Measurements from ENCODE around the gene NRXN3.

NRXN3 gene

GRCh38 chr14:79246173-79246572 is 1076.0 kb downstream of the NRXN3 start:
- no peaks in the 10 kb centered on the region for H3K36me3 Mint-ChIP-seq (ENCODE audit: low read depth)
- no peaks in the 10 kb centered on the region for H3K27me3 Mint-ChIP-seq (ENCODE audit: low read depth)
- H3K4me1 Mint-ChIP-seq (ENCODE audit: low read depth) = no peaks in the 10 kb centered on the region
- H3K4me3 Mint-ChIP-seq = no peak overlapping the region
- no peak overlapping the region for H3K27ac Mint-ChIP-seq
- peaks cover under 1% of the 10 kb centered on the region for H3K9me3 Mint-ChIP-seq

DNA sequence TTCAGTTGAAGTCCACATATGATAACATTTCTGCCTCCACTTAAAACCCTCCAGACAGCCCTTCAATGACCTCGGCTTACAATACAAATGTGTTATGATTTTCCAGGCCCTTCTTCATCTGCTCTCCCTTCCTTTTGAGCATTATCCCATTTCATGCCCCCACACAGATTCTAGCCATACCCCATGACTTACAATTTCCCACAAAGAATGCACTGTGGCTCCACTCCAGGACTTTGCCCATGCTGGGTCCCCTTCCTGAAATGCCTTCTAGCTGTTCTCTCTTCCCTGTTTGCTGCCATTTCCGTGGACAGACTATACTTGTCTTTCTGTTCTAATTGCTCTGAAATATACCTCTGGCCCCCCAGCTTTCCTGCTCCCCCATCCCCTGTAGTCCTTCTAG is 1078.0 kb downstream of the NRXN3 start:
- Mint-ChIP-seq H3K4me3 (no peak overlapping the region), H3K27ac (no peak overlapping the region), H3K4me1 (ENCODE audit: low read depth) (no peaks in the 10 kb centered on the region), H3K9me3 (no peaks in the 10 kb centered on the region), H3K27me3 (ENCODE audit: low read depth) (no peaks in the 10 kb centered on the region), H3K36me3 (ENCODE audit: low read depth) (no peaks in the 10 kb centered on the region)

DNA sequence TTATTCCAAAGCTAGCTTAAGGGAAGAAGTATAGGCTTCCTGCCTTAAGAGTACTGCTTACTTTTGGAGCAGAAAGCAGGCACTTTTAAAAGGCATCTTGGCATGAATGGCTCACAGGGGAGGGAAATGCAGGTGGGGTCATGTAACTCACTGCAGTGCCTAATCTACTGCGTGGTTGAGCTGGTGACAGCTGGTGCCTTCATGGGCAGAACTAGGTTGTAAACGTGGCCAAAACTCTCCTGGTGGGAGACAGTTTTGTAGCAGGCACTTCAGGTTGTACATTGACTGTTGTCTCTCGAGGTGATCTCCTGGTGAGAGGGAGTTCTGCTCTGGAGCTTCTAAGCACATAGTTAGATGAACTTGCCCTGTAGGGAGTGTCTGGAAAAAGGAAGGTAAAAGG is 1078.6 kb downstream of the NRXN3 start:
- no peak overlapping the region for H3K27ac Mint-ChIP-seq
- H3K27me3 Mint-ChIP-seq (ENCODE audit: low read depth) = no peaks in the 10 kb centered on the region
- H3K36me3 Mint-ChIP-seq (ENCODE audit: low read depth) = no peaks in the 10 kb centered on the region
- H3K9me3 Mint-ChIP-seq = no peaks in the 10 kb centered on the region
- H3K4me3 Mint-ChIP-seq = no peak overlapping the region
- no peaks in the 10 kb centered on the region for H3K4me1 Mint-ChIP-seq (ENCODE audit: low read depth)

DNA sequence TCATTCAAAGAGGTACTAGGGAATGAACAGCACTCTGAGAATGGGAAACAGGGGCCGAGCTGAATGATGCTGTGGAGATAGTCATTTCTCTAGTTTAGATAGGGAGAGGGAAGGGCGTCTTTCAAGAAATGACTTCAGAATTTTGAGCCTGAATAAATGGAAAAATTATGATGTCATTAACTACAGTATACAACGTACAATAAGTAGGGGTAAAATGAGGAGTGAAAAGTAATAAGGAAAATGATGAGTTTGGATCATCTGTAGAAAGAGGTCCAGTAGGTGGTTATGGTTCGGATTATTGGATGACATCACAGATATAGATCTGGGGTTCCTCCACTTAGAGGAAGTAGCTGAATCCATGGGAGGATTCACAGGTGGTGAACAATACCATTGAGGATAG is 1081.1 kb downstream of the NRXN3 start:
- Mint-ChIP-seq H3K9me3 (no peaks in the 10 kb centered on the region), H3K4me3 (no peak overlapping the region), H3K27ac (no peak overlapping the region), H3K4me1 (ENCODE audit: low read depth) (no peaks in the 10 kb centered on the region), H3K36me3 (ENCODE audit: low read depth) (no peaks in the 10 kb centered on the region), H3K27me3 (ENCODE audit: low read depth) (no peaks in the 10 kb centered on the region)

DNA sequence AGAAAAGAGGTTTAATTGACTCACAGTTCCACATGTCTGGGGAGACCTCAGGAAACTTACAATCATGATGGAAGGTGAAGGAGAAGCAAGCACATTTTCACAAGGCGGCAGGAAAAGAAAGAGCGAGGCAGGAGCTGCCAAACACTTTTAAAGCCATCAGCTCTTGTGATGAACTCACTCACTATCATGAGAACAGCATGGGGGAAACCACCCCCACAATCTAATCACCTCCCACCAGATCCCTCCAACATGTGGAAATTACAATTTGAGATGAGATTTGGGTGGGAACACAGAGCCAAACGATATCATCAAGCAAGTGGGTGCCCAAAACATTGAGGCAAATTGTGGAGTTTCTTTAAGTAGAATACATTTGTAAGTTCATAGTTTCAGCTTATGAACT is 1083.4 kb downstream of the NRXN3 start:
- no peak overlapping the region for H3K4me3 Mint-ChIP-seq
- H3K4me1 Mint-ChIP-seq (ENCODE audit: low read depth) = no peaks in the 10 kb centered on the region
- H3K9me3 Mint-ChIP-seq = no peaks in the 10 kb centered on the region
- H3K27me3 Mint-ChIP-seq (ENCODE audit: low read depth) = no peaks in the 10 kb centered on the region
- no peak overlapping the region for H3K27ac Mint-ChIP-seq
- no peaks in the 10 kb centered on the region for H3K36me3 Mint-ChIP-seq (ENCODE audit: low read depth)

DNA sequence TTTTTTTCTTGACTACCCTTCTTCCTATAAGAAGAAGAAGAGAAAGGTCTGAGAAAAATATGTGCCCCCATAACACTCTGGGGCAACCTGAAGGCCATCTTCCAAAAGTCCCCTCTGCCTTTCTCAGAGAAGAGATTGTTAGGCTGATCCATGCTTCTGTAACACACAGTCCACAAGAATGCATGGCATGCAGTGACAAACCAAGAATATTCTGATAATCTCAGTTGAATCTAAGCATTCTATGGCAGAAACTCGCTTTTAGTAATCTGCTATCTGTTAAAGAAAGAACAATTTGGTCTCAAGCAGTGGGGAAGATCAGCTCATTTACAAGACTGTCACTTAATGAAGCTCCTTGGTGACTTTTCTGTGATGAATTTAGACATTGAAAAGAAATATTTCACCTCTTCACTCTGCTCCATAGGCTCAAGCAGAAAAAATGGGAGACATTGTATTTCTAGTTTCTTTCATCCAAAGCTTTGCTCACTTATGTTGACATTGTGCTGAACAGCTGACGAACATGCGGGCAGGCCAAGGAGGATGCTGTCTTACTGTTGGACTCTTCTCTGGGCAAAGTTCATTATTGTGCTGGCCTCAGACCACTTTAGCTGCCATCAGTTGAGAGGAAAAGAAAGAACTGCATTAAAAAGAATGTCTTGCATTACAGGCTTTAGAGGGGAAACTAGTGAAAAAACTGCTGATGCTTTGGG is 1084.0 kb downstream of the NRXN3 start:
- Mint-ChIP-seq H3K27me3 (ENCODE audit: low read depth) (no peaks in the 10 kb centered on the region), H3K36me3 (ENCODE audit: low read depth) (no peaks in the 10 kb centered on the region), H3K4me1 (ENCODE audit: low read depth) (no peaks in the 10 kb centered on the region), H3K27ac (no peak overlapping the region), H3K9me3 (no peaks in the 10 kb centered on the region), H3K4me3 (no peak overlapping the region)

DNA sequence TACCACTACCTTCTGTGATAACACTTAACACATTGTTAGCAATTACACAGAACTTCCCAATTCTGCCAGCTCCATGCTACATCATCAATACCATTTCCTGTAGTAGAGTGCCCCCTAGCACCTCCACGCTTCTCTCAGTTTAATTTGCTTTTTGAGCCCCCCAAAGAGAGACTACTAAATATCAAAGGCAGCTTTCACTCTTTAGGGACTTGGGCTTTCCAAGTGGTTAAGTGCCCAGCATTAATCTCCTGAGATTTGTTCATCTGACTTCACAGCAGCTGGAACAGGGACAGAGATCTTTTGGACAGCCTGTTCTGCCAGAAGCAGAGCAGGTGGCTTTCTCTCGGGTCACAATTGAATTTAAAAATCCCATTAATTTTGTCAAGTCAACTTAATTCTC is 1086.2 kb downstream of the NRXN3 start:
- Mint-ChIP-seq H3K9me3 (no peaks in the 10 kb centered on the region), H3K36me3 (ENCODE audit: low read depth) (no peaks in the 10 kb centered on the region), H3K27ac (no peak overlapping the region), H3K4me1 (ENCODE audit: low read depth) (no peaks in the 10 kb centered on the region), H3K27me3 (ENCODE audit: low read depth) (no peaks in the 10 kb centered on the region), H3K4me3 (no peak overlapping the region)

DNA sequence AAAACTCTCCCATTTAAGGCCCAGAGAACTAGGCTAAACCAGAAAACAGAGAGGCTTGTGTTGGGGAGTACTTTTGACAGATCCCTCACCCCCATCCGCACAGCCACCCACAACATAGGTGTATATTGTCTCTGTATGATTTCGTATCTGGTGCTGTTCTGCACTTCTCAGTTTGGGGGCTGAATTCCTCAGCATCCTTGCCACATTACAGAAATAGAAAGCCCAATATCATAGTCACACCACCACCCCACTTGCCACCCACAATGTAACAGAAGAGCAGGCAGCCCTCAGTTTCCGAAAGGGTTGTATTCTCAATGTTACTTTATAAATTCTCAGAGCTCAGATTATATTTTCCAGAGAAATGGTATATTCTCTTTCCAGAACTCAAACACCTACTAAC is 1090.2 kb downstream of the NRXN3 start:
- no peak overlapping the region for H3K27ac Mint-ChIP-seq
- no peaks in the 10 kb centered on the region for H3K36me3 Mint-ChIP-seq (ENCODE audit: low read depth)
- no peaks in the 10 kb centered on the region for H3K9me3 Mint-ChIP-seq
- no peak overlapping the region for H3K4me3 Mint-ChIP-seq
- no peaks in the 10 kb centered on the region for H3K4me1 Mint-ChIP-seq (ENCODE audit: low read depth)
- no peaks in the 10 kb centered on the region for H3K27me3 Mint-ChIP-seq (ENCODE audit: low read depth)

GRCh38 chr14:79265366-79265946 is 1095.3 kb downstream of the NRXN3 start:
- no peak overlapping the region for H3K27ac Mint-ChIP-seq
- no peaks in the 10 kb centered on the region for H3K9me3 Mint-ChIP-seq
- H3K27me3 Mint-ChIP-seq (ENCODE audit: low read depth) = no peaks in the 10 kb centered on the region
- no peak overlapping the region for H3K4me3 Mint-ChIP-seq
- H3K36me3 Mint-ChIP-seq (ENCODE audit: low read depth) = no peaks in the 10 kb centered on the region
- H3K4me1 Mint-ChIP-seq (ENCODE audit: low read depth) = no peaks in the 10 kb centered on the region

DNA sequence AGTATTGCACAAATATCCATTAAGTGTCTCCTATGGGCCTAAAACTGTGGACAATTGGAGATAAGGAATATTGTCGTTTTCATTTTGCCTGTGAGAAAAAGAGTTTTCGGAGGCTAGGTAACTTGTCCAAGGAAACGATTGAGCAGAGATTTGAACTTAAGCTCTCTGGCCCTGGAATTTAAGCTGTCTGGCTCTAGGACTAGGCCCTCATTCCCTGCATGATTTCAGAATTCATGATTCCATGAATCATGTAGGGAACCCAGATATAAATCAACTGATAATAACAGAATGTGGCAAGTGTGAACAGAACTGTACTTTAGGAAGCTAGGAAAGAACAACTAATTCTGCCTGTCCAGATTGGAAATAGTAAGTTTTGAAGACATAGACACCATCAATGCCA is 1100.2 kb downstream of the NRXN3 start:
- no peaks in the 10 kb centered on the region for H3K27me3 Mint-ChIP-seq (ENCODE audit: low read depth)
- no peak overlapping the region for H3K27ac Mint-ChIP-seq
- H3K4me1 Mint-ChIP-seq (ENCODE audit: low read depth) = no peaks in the 10 kb centered on the region
- no peak overlapping the region for H3K4me3 Mint-ChIP-seq
- no peaks in the 10 kb centered on the region for H3K36me3 Mint-ChIP-seq (ENCODE audit: low read depth)
- H3K9me3 Mint-ChIP-seq = no peaks in the 10 kb centered on the region

- Mint-ChIP-seq H3K27ac (no peak overlapping the region), H3K4me3 (no peak overlapping the region), H3K36me3 (ENCODE audit: low read depth) (no peaks in the 10 kb centered on the region), H3K27me3 (ENCODE audit: low read depth) (no peaks in the 10 kb centered on the region), H3K4me1 (ENCODE audit: low read depth) (no peaks in the 10 kb centered on the region), H3K9me3 (no peaks in the 10 kb centered on the region)
These were observed 1100.9 kb downstream of the NRXN3 start for GRCh38 chr14:79271122-79271521.

DNA sequence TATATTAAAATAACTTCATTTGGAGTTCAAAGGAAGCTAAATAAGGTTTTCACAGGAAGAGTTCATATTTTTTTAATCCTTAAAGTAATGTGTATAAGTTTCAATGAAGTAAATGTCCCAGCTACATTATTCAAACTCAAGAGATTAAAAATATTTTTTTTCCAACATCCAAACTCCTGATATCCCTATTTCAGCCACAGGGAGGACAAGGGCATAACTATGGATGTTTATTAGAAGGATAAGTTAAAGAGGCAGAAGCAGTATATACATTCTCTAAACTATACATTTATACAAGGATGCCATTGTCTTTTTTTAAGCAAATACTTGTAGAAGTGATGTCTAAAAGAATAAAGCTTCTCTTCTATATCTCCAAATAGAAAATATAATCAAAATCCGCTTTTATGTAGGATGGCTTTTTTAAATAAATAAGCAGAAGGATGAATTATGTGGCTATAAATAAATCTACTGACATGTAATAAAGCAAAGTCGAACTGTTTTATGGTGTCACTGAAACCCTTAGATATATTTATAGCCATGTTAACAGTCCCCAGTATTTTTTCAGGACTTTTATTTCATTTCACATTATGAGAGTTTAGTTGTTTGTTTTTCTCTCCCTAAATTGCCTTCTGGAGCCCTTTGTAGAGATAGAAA is 1104.6 kb downstream of the NRXN3 start:
- Mint-ChIP-seq H3K9me3 (no peaks in the 10 kb centered on the region), H3K4me3 (no peak overlapping the region), H3K27ac (no peak overlapping the region)

DNA sequence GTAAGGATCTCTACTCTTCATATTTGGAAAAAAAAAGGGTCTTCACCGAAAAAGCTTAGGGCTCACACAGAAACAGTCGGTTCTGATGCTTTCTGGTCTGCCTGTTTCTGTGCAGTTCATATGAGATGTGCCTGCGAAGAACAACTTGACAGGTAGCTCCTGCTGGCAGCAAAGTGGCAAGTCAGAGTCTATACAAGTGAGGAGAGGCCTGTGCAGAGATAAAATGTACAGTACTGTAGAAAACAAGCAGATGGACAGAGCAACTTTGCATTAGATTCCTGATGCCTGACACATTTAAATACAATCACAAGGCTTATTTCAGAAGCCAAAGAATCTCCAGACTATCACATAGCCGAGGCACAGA is 1105.1 kb downstream of the NRXN3 start:
- Mint-ChIP-seq H3K9me3 (no peaks in the 10 kb centered on the region), H3K4me1 (ENCODE audit: low read depth) (no peaks in the 10 kb centered on the region), H3K4me3 (no peak overlapping the region), H3K36me3 (ENCODE audit: low read depth) (no peaks in the 10 kb centered on the region), H3K27me3 (ENCODE audit: low read depth) (peaks cover 31% of the 10 kb centered on the region), H3K27ac (no peak overlapping the region)

More for the DNA sequence above, 1104.6 kb downstream of the NRXN3 start:
- H3K4me1 Mint-ChIP-seq (ENCODE audit: low read depth) = no peaks in the 10 kb centered on the region
- no peaks in the 10 kb centered on the region for H3K36me3 Mint-ChIP-seq (ENCODE audit: low read depth)
- H3K27me3 Mint-ChIP-seq (ENCODE audit: low read depth) = peaks cover 26% of the 10 kb centered on the region

- Mint-ChIP-seq H3K27ac (no peak overlapping the region), H3K4me1 (ENCODE audit: low read depth) (no peaks in the 10 kb centered on the region), H3K9me3 (no peaks in the 10 kb centered on the region), H3K4me3 (no peak overlapping the region), H3K27me3 (ENCODE audit: low read depth) (peaks cover 54% of the 10 kb centered on the region), H3K36me3 (ENCODE audit: low read depth) (no peaks in the 10 kb centered on the region)
These were observed 1108.2 kb downstream of the NRXN3 start for GRCh38 chr14:79278286-79278797.
